ENCODE results near the gene SMARCC2. TPM values are rescaled to one million over a fixed set of nuclear protein-coding genes. Genes with fewer than 3 reads are reported as not detected.

Gene SMARCC2
- total and polyA plus RNA-seq, 2 of the 13 experiments (the other 11 are each of a cell fraction or from before 2014, with no cell fraction given), result 21.3 to 24.1 TPM

DNA sequence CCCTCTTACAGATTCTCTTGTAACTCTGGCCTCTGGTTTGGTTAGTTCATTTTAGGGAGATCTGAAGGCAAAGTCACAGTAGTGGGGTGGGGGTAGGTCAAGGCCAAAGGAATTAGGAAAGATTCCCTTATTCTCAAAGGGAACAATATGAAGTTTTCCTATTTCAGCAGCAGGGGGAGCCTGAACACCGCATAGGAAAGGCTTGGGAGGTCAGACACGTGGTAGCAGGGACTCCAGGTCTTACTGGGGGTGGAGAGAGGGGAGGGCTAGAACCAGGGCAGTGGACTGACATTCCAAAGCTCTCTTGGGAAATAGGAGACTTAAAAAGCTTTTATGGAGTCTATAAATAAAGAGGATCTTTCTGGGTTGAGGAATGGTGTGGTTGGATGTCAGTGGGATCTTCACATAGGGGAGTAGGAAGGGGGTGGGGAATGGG, 69.9 kb downstream of the SMARCC2 start (continued):
- TF ChIP-seq ASH2L (IDR thresholded peaks at IDR 0.05; ENCODE audit: insufficient read length, low read depth, low read length), result no peak
- no peak for TF ChIP-seq MIER2 (CRISPR knock-in tag; IDR thresholded peaks at IDR 0.05)
- 0 out of 2 replicates have a peak, but pooled peaks have one; percentile 58 for TF ChIP-seq ZNF12 (CRISPR knock-in tag; IDR thresholded peaks at IDR 0.05)
- TF ChIP-seq TFAP4 (IDR thresholded peaks at IDR 0.05; ENCODE audit: borderline replicate concordance, low read depth), result 0 out of 2 replicates have a peak, but pooled peaks have one; percentile 16
- no peak for TF ChIP-seq ZNF432 (CRISPR knock-in tag; IDR thresholded peaks at IDR 0.05; ENCODE audit: borderline replicate concordance)
- TF ChIP-seq ZNF570 (CRISPR knock-in tag; IDR thresholded peaks at IDR 0.05; ENCODE audit: borderline replicate concordance), result no peak
- TF ChIP-seq ZNF543 (CRISPR knock-in tag; IDR thresholded peaks at IDR 0.05), result no peak
- no peak for TF ChIP-seq ZFP36 (IDR thresholded peaks at IDR 0.05; ENCODE audit: borderline replicate concordance, low read depth, low read length, partially characterized antibody)
- no peak for TF ChIP-seq PCBP1 (IDR thresholded peaks at IDR 0.05; ENCODE audit: borderline replicate concordance, low read depth, low read length)
- TF ChIP-seq PRDM15 (CRISPR knock-in tag; IDR thresholded peaks at IDR 0.05), result no peak
- no peak for TF ChIP-seq POGK (CRISPR knock-in tag; conservative IDR thresholded peaks at IDR 0.05)
- TF ChIP-seq ZNF782 (CRISPR knock-in tag; IDR thresholded peaks at IDR 0.05; ENCODE audit: borderline replicate concordance), result no peak
- TF ChIP-seq HCFC1 (IDR thresholded peaks at IDR 0.05; ENCODE audit: low read depth, low read length), result no peak
- TF ChIP-seq, protein P1, sequence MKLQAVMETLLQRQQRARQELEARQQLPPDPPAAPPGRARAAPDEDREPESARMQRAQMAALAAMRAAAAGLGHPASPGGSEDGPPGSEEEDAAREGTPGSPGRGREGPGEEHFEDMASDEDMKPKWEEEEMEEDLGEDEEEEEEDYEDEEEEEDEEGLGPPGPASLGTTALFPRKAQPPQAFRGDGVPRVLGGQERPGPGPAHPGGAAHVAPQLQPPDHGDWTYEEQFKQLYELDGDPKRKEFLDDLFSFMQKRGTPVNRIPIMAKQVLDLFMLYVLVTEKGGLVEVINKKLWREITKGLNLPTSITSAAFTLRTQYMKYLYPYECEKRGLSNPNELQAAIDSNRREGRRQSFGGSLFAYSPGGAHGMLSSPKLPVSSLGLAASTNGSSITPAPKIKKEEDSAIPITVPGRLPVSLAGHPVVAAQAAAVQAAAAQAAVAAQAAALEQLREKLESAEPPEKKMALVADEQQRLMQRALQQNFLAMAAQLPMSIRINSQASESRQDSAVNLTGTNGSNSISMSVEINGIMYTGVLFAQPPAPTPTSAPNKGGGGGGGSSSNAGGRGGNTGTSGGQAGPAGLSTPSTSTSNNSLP (IDR thresholded peaks at IDR 0.05; ENCODE audit: low read depth, low read length), result 0 out of 2 replicates have a peak, but pooled peaks have one; percentile 64
